BJ (cell line): Measurements from ENCODE around the gene UGGT2. TPM values are rescaled to one million over a fixed set of nuclear protein-coding genes. Genes with fewer than 3 reads are reported as not detected.

Experiments
- CTCF ChIA-PET: fragments of 350-600 bp; formaldehyde crosslinking; extraction: SDS; loops from one replicate; lab custom pipeline; 2021; ENCODE audit warnings: antibody characterized with exemption, inconsistent platforms; lab: Yijun Ruan, JAX
- POLR2A ChIA-PET: fragments of 300-600 bp; sonication (Branson Sonifier 250); formaldehyde crosslinking; extraction: SDS; loops from one replicate; lab custom pipeline; 2021; ENCODE audit warnings: antibody characterized with exemption; lab: Charles Lee
- DNase-seq: peaks from one replicate; pipeline ENCODE4 v3.0.0-alpha.2; 2011; ENCODE audit warnings: low read depth
- H3K27me3 ChIP-seq: 2 replicates; pipeline ENCODE4 v1.6.0; 2011; ENCODE audit warnings: low read length; ENCODE audit not compliant: control insufficient read depth, insufficient read depth
- H3K36me3 ChIP-seq: 2 replicates; pipeline ENCODE4 v1.5.1; 2011; ENCODE audit warnings: low read length; ENCODE audit not compliant: control insufficient read depth, insufficient read depth
- H3K4me3 ChIP-seq: 2 replicates; pipeline ENCODE4 v1.5.1; 2011; ENCODE audit warnings: low read depth, mild to moderate bottlenecking, control low read depth, low read length
- polyA plus RNA-seq: library from polyadenylated mRNA; depleted of rRNA; stranded (reverse); fragments of >200 nt; gene quantifications from 2 replicates; pipeline ENCODE4 v1.2.3, GENCODE V29; 2011
- TF ChIP-seq, protein P1 (sequence below): IDR thresholded peaks from 2 replicates; pipeline ENCODE4 v1.5.1; 2011; ENCODE audit warnings: low read depth, mild to moderate bottlenecking, control low read depth, inconsistent platforms, low read length, moderate library complexity; ENCODE audit not compliant: insufficient read depth

The UGGT2 gene
- polyA plus RNA-seq, 1 experiment, result 20.2 TPM

GRCh38 chr13:95813139-95813538 lies 240.1 kb downstream of the UGGT2 start:
- CTCF ChIA-PET, result no interaction called here
- H3K36me3 ChIP-seq, result peaks cover 2% of the 10 kb centered on the region; the same call in 1 of the 2 replicates
- no peak for DNase-seq
- H3K4me3 ChIP-seq, result no peak overlapping the region
- H3K27me3 ChIP-seq, result no peaks in the 10 kb centered on the region
- TF ChIP-seq, protein P1, sequence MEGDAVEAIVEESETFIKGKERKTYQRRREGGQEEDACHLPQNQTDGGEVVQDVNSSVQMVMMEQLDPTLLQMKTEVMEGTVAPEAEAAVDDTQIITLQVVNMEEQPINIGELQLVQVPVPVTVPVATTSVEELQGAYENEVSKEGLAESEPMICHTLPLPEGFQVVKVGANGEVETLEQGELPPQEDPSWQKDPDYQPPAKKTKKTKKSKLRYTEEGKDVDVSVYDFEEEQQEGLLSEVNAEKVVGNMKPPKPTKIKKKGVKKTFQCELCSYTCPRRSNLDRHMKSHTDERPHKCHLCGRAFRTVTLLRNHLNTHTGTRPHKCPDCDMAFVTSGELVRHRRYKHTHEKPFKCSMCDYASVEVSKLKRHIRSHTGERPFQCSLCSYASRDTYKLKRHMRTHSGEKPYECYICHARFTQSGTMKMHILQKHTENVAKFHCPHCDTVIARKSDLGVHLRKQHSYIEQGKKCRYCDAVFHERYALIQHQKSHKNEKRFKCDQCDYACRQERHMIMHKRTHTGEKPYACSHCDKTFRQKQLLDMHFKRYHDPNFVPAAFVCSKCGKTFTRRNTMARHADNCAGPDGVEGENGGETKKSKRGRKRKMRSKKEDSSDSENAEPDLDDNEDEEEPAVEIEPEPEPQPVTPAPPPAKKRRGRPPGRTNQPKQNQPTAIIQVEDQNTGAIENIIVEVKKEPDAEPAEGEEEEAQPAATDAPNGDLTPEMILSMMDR, result no peak
- POLR2A ChIA-PET, result no interaction called here

- CTCF ChIA-PET, result interaction anchor here (0.7 kb wide), 1 partner anchor 9 kb away, joined by 3 read pairs; no protein-coding TSS in a partner anchor
- H3K36me3 ChIP-seq, result peaks cover 2% of the 10 kb centered on the region; the same call in 1 of the 2 replicates
- POLR2A ChIA-PET, result no interaction called here
- TF ChIP-seq, protein P1, result no peak
- DNase-seq, result no peak
- no peak overlapping the region for H3K4me3 ChIP-seq
- no peaks in the 10 kb centered on the region for H3K27me3 ChIP-seq
These were observed 243.8 kb downstream of the UGGT2 start for GRCh38 chr13:95809429-95809828.

- H3K27me3 ChIP-seq, result no peaks in the 10 kb centered on the region
- H3K4me3 ChIP-seq, result no peak overlapping the region
- no peak for DNase-seq
- H3K36me3 ChIP-seq, result peaks cover 2% of the 10 kb centered on the region; the same call in 1 of the 2 replicates
- POLR2A ChIA-PET, result no interaction called here
- CTCF ChIA-PET, result no interaction called here
- TF ChIP-seq, protein P1, result no peak
These were observed 247.3 kb downstream of the UGGT2 start for GRCh38 chr13:95805921-95806320.

DNA sequence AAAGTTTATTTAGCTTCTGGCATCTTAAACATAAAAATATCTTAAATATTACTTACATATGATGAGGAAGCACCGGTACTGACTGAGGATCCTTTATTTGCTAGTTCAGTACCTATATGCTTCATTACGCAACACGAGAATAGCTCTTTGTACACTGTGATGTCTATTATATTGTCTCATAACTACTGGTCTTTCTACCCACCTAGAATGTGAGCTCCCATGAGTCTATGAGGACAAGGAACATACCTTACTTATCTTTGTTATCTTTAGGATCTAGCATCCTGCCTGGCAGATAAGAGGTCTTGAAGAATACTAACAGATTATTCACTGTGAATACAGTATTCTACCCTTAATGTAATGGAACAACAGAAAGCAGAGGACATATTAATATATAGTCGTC lies 251.4 kb downstream of the UGGT2 start:
- Histone ChIP-seq H3K27me3 (no peaks in the 10 kb centered on the region), H3K4me3 (no peak overlapping the region), H3K36me3 (peaks cover 1% of the 10 kb centered on the region; the same call in 1 of the 2 replicates)
- DNase-seq, result no peak
- TF ChIP-seq, protein P1, result no peak
- CTCF ChIA-PET, result no interaction called here
- POLR2A ChIA-PET, result no interaction called here

DNA sequence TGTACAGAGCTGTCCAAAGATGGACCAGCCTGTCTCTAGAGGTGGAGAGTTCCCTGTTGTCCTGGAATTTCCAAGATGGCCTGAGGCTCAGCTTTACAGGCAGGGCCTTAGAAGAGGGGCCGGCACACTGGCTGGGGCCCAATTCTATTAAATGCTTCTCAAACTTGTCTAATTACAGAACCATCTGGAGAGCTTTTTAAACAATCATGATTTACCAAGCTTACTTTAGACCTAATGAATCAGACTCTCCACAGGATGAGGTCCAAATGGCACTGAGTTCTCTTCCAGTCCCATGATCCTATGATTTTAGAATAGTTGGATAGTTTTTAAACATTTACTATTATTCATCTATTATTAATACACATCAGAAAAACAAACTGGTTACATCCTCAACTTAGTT lies 252.8 kb downstream of the UGGT2 start:
- POLR2A ChIA-PET, result no interaction called here
- CTCF ChIA-PET, result interaction anchor here (0.8 to 1.6 kb wide), 3 partner anchors 9 to 34 kb away, joined by 3 to 9 read pairs (median 3); no protein-coding TSS in a partner anchor
- DNase-seq, result peak; percentile 5
- Histone ChIP-seq H3K4me3 (no peak overlapping the region), H3K36me3 (peaks cover 1% of the 10 kb centered on the region; the same call in 1 of the 2 replicates), H3K27me3 (no peaks in the 10 kb centered on the region)
- TF ChIP-seq, protein P1, result no peak
